GM18951 (cell line): ENCODE measurements around the gene CRK.
A peak's percentile ranks its signal among the peaks of the same experiment; 100 is the strongest.
"Not testable (repeated sequence)": the region's sequence is repeated elsewhere in the genome, so short reads cannot be mapped to it uniquely, and the experiment has no call there.

Experiments
- POLR2A ChIP-seq: IDR thresholded peaks from 4 replicates; pipeline ENCODE4 v1.6.1; 2011; ENCODE audit warnings: mild to moderate bottlenecking; ENCODE audit not compliant: insufficient read length, insufficient read depth; ENCODE audit errors: extremely low read depth
- in situ Hi-C: fragments of 300-500 bp; cut with MboI; formaldehyde crosslinking; loops from one replicate; pipeline ENCODE4 v1.12.0; 2022; ENCODE audit warnings: low sequenced_read_pairs, mixed read lengths, inconsistent platforms; ENCODE audit not compliant: unreplicated experiment

CRK gene

DNA sequence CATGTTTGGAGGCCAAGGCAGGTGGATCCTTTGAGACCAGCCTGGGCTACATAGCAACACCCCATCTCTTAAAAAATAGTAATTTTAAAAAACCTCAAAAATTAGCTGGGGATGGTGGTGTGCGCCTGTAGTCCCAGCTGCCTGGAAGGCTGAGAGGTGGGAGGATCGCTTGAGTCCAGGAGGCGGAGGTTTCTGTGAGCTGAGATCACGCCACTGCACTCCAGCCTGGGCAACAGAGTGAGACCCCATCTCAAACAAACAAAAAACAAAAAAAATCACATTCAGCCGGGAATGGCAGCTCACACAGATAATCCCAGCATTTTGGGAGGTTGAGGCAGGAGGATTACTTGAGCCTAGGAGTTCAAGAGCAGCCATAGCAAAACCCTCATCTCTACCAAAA, 39.6 kb downstream of the CRK start:
- no peak for TF ChIP-seq POLR2A
- in situ Hi-C loops = no loop called here

DNA sequence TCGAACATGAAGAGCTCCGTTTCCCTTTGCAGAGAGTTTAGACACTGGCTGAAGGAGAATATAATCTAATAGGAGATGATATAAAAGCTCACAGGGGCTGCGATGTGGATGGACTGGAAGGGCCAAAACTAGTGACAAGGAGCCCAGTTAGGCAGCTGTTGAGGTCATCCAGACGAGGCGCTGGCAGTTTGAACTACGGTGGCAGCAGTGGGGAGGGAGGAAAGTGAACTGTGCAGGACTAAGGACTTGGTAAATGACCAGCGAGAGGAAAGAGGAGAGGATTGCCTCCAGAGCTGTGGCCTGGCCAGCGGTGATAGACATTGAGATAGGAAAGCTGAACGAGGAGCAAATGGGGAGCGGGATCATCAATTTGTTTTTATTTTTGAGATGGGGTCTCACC, 41.4 kb downstream of the CRK start:
- in situ Hi-C loops = no loop called here
- no peak for TF ChIP-seq POLR2A

DNA sequence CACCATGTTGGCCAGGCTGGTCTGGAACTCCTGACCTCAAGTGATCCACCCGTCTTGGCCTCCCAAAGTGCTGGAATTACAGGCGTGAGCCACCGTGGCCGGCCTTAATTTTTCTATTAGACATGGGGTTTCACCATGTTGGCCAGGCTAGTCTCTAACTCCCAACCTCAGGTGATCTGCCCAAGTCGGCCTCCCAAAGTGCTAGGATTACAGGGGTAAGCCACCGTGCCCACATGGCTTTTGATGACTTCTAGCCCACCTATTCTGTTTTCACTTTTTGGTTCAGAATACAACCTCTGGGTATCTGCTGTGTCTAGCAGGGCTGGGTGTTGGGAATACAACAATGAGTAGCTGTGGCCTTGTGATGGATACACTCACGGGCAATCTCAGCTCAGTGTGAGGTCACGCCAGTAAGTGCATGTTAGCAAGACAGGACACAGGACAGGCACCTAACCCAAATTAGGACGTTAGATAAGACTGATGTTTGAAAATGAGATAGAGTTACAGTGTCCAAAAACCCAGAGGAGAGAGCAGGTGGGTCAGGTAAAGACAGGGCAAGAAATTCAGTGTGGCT, 41.9 kb downstream of the CRK start:
- TF ChIP-seq POLR2A = no peak
- in situ Hi-C loops = no loop called here

DNA sequence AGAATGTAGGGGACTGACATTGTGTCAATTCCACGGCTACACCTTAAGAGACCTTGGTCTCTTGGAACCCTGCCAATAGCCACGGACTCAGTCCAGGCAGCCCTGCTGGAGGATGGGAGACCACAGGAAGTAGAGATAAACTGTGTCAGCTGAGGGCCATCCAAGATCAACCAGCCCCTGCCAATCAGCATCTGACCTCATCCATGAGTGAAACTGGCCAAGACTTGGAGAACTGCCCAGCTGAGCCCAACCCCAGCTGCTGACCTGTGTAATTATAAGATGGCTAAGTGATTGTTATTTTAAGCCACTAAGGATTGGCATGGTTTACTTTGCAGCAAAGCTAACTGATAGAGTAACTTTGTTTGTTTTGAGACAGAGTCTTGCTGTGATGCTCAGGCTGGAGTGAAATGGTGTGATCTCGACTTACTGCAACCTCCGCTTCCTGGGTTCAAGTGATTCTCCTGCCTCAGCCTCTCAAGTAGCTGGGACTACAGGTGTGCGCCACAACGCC, 42.7 kb downstream of the CRK start:
- no peak for TF ChIP-seq POLR2A
- in situ Hi-C loops = no loop called here

- no peak for TF ChIP-seq POLR2A
- in situ Hi-C loops = no loop called here
Observed at GRCh38 chr17:1412185-1413110, 43.6 kb downstream of the CRK start.

DNA sequence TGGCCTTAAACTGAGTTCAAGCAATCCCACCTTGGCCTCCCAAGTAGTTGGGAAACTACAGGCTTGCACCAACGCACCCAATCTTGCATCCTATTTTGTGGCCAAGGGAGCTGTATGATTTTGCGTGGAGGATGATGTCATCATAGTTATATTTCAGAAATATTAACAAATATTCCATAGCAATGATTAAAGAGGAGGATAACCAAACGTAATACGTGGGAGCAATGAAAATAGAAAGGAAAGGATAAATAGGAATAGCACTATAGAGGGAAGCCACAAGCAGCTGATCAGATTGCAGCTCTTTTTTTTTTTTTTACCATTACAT, 53.8 kb downstream of the CRK start:
- in situ Hi-C loops = no loop called here
- TF ChIP-seq POLR2A = no peak

GRCh38 chr17:1399679-1400512, 56.1 kb downstream of the CRK start, which contains the start of gene YWHAE:
YWHAE (minus strand) TSS chr17:1400222; CDS start chr17:1400110, 112 bp downstream.
- in situ Hi-C loops = no loop called here
- TF ChIP-seq POLR2A = peak; percentile 93

GRCh38 chr17:1398931-1399678, 56.9 kb downstream of the CRK start:
- no peak for TF ChIP-seq POLR2A
- in situ Hi-C loops = no loop called here

GRCh38 chr17:1398028-1398427, 58.0 kb downstream of the CRK start:
- in situ Hi-C loops = no loop called here
- TF ChIP-seq POLR2A = no peak

DNA sequence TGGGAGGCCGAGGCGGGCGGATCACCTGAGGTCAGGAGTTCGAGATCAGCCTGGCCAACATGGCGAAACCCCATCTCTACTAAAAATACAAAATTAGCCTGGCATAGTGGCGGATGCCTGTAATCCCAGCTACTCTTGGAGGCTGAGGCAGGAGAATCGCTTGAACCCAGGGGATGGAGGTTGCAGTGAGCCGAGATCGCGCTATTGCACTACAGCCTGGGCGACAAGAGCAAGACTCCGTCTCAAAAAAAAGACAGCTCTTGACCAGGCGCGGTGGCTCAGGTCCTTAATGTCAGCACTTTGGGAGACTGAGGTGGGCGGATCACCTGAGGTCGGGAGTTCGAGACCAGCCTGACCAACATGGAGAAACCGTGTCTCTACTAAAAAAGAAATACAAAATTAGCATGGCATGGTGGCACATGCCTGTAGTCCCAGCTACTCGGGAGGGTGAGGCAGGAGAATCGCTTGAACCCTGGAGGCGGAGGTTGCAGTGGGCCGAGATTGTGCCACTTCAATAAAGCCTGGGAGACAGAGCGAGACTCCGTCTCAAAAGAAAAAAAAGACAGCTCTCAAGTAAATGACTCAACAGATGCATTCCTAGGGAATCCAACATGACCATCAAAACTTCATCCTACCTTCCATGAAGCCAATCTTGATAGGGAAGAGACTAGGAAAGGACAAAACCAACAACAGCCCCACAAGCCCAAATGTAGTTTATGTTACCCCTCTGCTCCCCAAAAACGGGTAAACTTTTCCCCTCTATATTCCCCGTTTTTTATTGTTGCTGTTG, 60.0 kb downstream of the CRK start:
- in situ Hi-C loops = not testable (repeated sequence)

DNA sequence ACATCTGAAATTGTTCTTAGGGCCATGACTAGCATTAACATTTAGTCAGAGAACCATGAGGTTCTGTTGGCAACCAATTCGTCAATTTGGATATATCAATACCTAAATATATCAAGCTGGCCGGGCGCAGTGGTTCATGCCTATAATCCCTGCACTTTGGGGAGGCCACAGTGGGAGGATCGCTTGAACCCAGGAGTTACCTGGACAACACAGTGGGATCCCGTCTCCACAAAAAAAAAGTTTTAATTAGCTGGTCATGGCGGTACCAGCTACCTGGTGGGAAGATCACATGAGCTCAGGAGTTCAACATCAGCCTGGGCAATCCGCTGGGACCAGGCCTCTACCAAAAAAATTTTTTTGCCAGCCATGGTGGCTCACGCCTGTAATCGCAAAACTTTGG, 64.5 kb downstream of the CRK start:
- TF ChIP-seq POLR2A = no peak
- in situ Hi-C loops = no loop called here
